ENCODE measurements around the gene AOPEP.
A peak's percentile ranks its signal among the peaks of the same experiment; 100 is the strongest.

Gene AOPEP

DNA sequence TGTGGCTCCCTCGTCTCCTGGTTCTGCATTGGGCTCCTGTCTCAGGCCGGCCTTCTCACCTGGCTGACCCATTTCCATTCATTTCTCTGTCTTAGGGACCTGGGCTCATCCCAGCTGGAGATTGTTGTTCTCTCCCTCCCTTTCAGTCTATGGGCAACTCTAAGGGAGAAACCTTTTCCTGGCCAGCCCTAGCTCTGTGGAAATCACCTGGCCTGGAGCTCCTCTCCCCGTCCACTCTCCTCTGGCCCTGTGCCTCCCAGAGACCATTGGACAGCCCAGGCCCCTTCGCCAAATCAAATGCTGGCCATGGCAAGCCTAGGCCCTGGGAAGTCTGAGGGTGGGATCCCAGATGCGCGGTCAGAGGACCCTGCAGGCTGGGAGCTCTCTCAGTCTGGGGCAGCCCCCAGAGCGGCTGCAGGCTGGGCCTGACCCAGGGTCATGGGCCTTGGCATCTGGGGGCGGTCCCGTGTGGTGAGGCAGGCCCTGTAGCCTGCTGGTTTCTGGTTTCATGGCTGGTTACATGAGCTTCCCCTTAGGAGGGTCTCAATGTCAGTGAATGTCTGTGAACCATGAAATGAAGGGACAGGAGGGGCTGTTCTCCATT lies 253.5 kb downstream of the AOPEP start:
- no peak for DNase-seq

DNA sequence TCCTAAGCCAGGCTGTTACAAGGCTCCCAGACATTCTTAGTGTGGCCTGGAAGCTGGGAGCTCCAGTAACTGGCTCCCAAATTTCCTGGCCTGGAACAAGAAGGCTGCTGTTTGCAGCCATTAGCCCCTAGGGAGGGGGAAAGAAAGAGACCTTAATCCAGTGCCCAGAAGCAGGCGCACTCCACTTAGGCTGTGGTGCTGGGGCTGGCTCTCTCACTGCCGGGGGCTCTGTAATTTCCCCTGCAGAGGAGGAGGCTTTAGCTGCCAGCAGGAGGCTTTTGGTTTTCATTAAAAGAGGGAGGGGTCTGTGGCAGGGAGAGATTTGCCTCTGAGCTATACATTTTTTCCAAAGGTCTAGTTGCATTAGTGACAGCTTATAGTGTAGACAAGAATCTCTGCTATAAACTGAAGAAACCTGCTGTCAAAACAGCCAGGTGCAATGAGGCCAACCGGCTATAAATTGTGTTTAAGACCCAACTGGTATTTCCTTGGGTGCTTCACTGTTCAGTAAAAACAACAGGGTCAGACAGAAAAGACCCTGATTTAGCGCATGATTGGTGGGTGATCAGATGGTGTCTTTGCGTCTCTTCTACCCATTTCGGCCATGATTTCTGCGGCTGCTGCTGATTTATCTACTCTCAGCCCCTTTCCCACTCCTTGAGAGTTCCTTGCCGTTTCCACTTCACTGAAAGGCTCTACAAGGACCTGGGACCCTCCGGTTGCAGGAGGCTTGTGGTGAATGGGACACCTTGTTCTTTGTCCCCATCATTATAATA lies 254.6 kb downstream of the AOPEP start:
- no peak for DNase-seq

DNA sequence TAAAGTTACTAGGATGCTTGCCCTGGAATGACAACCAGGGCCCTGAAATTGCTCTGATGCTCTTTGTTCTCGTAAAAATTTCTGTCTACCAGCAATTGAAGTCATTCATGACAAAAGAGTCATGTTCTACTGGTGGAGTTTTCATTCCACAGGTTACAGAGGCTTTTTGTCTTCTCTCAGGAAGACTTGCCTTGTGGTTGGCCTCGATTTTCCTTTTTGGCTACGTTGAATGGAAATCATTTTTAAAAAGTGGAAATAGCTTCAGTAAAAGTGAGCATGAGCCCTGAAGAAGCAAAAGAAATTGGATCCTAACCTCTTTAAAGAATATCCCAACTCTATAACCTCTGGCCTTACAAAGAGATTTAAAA lies 255.2 kb downstream of the AOPEP start:
- DNase-seq = no peak

DNA sequence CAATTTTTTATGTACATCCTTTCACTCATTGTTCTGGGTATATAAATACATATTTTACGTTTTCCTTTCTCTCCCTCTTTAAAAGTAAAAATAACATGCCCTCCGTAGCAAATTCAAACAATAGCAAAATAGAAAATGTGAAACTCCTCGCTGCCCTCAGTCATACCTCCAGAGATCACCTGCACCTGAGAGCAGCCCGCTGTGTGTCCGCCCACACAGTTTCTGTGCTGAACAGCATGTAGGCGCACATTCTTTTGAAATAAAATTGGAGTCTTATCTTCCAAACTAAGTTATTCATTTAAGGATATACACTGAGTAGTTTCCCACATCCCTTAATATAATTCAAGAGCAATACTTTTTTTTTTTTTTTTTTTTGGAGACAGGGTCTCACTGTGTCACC lies 255.7 kb downstream of the AOPEP start:
- no peak for DNase-seq

DNA sequence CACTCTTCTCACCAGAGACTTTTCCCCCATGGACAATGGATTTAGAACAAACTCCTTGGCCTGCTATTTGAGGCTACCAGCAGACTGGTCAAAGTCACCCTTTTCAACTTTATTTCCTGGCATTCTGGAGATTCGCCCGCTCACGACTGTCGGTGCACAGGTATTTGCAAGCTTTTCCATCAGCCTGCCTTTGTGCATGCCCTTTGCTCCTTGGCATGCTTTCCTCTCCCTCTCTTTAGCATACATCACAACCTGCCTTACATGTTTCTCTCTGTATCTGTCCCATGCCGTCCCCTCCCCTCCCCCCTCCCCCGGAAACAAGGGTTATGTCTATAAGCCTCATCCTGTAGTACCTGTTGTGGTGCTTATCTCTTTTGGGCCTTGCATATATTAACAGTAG lies 257.1 kb downstream of the AOPEP start:
- no peak for DNase-seq

DNA sequence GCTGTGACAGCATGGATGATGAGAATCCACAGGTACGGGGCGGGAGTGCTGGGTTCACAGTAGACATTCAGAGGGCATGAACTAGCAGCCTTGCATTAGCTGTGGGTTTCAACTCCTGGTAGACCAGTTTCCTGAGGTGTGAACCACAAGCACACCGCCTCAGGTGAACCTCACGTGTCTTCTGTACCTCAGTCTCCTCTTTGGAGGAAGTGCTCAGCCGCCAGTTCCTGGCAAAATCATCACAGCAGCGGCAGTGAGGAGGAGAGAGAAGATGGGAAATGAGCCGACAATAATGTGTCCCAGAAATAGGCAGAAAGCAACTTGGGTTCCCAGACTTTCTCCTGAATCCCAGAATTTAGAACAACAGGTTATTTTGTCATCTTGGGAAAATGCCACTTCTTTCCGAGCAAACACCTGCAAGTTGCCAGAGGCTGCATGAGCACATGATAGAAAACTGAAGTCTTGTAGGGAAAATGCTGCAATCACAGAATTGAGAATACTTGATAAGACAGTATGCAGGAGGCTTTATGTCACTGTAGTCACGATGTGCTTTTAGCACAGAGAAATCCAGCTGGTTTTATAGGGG lies 258.5 kb downstream of the AOPEP start:
- DNase-seq = no peak

DNA sequence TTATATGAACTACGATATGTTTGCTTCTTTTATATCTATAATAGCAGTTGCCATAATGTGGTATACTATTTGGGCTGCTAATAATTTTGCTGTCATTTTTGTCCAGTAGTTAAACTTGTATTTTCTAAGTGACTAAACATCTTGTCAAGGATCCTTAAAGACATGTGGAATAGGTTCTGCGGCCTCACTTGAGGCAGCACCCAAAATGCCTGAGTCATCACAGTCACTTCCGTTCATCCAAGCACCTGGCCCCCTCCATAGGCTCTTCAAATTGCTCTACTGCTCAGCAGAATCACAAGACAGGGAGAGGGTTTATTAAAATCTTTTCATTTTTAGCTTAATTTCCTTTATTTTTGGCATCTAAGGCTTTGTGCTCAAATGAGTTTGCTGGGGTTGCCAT lies 259.1 kb downstream of the AOPEP start:
- no peak for DNase-seq

DNA sequence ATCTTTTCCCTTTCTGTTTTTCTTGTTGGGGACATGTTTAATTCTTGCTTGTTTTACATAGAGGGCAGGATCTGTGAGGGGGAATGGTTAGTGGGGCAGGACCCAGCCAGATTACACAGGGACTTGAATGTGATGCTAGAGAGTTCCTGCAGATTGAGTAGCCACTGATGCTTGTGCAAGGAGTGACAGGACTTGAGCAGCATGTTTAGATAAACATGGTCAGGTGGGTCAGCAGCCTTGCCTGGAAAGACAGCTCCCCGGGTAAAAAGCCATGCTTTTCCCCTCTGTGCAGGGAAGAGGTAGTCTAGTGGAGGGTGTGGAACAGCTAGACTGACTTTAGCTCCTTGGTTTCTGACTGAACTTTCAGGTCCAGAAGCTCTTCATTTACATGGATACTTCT lies 261.2 kb downstream of the AOPEP start:
- DNase-seq = no peak

DNA sequence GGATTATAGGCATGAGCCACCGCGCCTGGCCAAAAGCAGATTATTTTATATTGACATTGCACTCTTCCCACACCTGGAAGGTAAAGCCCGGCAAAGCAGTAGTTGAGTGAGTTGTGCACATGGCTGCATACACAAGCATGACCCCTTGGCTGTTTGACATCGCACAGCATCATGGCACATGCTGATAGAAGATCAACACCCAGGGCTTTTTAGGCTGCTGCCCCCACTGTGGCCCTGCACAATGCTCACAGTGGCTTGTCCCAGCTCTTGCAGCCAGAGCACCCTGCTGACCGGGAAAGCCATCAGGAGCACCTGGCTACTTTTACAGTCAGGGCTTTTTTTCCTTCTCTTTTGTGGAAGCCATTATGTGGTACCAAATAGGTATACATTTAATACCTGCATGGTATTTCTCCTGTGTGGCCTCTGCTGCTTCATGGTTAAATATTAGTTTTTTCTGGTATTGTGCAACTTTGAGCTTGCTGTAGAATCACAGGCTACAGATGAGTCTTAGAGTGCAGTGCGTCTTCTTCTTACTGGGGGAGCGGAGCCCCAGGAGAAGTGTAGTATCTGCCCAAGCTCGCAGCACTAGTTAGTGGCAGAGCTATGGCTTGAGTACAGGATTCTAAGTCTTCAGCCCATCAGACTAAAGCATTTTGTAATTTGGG lies 264.5 kb downstream of the AOPEP start:
- DNase-seq = no peak

DNA sequence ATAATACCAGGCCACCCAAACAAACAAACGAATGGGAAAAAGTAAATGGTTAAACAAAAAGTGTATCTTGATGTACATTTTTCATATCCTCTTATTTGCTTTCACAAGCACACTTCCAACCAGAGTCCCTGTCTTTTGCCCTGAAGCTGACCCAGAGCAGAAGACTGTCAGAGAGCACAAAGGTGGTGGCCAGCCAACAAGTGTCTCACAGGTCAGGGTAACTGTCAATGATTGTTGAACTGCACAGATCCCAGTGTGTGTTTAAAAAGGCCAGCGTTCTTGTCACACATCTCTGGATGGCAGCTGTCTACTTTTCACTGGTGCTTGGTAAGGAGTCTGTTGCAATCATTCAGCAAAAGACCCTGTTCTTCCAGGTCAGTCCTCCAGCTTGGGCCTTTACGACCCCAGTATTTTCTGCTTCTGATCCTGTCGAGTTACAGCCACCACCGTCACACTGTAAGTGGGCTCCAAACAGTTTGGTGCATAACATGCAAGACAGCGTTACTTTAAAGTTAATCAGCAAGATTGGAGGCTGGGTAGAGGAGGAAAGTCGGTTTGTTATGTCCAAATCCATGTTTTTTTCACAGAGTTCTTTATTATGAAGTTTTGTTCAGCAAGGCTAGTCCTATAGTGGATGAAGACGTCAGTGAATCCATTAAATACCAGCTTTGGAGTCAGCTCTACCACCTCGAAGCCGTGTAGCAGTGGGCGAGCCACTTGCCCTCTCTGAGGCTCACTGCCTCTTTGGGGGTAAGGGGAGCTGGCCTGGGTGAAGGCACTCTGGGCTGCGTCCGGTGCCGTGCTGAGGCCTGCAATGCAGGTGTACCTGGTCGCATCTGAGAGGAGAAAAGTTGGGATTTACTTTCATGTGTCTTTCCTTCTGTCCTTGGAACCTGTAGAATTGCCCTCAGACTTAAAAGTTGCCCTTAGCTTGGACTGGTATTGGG lies 265.7 kb downstream of the AOPEP start:
- no peak for DNase-seq

DNA sequence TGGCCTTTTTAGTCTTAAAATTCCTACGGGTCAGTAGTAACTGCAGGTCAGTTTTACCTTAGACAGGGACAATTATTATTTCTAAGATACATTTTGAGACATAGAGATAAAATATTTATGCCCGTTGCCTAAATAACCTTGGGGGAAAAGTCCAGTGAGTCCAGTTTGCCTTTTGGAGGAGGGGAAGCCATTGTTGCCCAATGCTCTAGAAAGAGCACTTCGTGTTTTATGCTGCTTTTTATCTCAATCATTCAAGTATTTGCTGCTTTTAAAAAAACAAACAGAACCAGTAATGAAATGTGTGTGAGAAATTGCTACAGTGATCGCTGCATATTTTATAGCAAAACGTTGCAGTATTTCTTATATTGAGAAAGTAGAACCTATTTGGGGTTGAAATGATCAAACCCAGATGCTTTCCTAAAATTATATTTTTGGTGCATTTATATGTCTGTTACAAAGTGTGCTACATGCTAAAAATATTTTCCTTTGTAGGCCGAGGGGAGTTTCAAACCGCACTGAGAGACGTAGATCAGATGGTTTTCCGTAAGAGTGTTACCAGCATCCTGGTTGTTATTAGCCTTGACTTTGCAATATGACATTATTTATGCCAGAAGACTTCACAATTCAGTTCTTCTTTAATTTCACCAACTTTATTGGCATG lies 266.8 kb downstream of the AOPEP start:
- DNase-seq = no peak

DNA sequence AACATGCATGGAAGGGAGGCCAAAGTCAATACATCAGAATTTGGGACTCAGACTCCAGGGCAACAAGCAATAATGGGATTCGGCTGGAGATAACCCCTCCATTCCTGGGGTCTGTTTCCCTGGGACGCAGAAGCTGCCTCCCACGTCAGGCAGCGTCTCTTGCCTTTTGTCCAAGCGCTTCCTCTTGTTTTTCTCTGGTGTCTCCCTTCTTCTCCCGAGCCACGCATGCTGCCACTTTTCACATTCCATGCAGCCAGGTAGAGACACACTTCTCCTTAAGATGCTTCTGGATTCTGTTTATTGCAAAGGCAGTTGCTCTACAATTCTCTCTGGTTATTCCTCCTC lies 267.3 kb downstream of the AOPEP start:
- DNase-seq = no peak

DNA sequence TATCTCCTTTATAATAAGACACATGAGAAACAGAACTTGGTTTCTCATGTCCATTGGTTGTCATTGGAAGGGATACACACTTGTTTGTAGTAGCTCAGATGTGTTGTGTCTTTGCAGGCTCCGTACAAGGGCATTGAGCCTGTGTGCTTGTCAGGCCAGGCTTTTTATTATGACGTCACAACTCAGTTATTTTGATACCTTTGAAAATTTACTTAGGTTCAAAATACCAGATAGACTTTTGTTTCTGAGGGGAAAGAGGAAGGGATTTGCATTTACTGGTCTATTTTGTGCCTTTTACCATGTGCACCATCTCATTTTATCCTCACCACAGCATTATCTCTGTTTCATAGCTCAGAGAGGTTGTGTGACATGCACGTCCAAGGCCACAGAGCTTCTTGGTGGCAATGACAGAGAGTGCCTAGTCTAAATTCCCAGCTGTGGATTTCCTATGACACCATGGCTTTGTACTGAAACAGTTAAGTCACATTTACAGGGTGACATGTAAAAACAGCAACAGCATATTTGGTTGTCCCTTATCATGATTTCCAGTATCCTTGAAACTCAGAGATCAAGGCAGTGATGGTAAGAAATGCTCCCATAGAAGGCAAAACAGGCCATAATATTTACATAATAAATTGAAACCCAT lies 268.7 kb downstream of the AOPEP start:
- DNase-seq = no peak

DNA sequence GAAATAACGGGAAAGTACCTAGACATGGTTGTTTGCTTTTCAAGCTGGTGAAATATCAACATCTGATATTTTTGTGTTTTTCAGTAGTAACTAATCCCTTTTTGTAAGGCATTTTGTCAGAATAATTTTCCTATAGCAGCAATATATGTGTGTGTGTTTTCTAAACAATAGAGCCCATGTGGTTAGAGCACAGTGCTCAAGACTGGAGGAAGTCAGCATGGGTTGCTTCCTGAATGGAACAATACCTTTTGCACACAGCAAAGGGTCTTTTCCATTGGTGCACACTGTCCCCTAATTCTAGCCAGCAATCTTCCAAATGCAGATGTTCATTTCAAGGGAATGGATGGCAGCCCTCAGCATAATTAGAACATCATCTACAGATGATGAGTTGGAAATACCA lies 270.1 kb downstream of the AOPEP start:
- DNase-seq = no peak

DNA sequence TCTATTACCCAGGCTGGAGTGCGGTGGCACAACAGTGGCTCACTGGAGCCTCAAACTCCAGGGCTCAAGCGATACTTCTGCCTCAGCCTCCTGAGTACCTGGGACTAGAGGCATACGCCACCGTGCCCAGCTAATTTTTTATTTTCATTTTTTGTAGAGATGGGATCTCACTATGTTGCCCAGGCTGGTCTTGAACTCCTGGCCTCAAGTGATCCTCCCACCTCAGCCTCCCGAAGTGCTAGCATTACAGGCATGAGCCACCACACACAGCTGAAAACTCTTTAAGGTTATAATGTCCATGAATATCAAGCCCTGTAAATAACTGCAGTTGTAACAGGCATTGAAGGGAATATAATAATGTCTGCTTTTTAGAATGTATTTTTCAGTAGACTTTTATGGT lies 271.2 kb downstream of the AOPEP start:
- DNase-seq = no peak

DNA sequence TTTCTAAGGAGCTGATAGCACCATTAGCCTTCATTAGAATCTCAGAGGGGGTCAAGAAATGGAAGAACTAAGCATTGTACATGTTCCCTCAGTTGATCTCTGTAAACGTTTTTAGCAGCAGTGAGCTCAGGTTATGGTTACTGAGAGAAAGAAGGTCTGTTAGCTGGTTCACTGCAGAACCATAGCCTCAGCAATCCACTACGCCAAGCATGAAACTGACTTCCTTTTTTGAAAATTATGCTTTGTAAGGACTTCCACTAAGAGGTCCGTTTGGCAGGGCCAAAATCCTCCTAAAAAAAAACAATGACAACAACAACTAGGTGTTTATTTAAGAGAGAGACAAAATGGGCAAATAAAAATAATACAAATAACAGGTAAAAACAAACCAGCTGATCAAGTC lies 273.3 kb downstream of the AOPEP start:
- no peak for DNase-seq

DNA sequence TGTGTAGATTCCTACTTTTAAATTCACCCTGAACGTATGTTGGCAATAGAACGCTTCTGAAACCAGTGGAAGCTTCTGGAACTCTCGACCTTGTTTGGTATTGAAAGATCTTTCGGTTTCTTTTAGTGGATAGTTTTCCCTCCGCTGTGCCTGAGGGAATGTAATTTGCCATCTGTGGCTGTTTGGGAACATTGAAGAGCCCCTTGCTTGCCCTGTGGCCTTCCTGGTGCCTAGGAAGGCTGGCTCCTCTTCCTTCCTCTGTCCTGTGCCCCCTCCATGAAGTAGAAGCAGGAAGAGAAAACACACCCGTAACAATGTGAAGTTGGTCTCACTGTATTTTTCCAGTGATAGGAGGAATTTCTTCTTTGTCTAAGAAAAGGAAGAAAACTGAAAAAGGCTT lies 274.3 kb downstream of the AOPEP start:
- no peak for DNase-seq

DNA sequence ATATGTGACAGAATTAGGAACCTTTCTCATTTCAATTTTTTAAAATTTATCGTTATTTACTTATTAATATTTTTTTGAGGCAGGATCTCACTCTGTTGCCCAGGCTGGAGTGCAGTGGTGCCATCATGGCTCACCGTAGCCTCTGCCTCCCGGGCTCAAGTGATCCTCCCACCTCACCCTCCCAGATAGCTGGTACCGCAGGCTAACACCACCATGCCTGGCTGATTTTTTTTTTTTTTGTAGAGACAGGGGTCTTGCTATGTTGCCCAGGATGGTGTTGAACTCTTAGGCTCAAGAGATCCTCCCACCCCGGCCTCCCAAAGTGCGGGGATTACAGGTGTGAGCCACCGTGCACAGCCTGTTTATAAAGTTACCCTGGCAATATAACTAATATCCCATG lies 275.2 kb downstream of the AOPEP start:
- no peak for DNase-seq

DNA sequence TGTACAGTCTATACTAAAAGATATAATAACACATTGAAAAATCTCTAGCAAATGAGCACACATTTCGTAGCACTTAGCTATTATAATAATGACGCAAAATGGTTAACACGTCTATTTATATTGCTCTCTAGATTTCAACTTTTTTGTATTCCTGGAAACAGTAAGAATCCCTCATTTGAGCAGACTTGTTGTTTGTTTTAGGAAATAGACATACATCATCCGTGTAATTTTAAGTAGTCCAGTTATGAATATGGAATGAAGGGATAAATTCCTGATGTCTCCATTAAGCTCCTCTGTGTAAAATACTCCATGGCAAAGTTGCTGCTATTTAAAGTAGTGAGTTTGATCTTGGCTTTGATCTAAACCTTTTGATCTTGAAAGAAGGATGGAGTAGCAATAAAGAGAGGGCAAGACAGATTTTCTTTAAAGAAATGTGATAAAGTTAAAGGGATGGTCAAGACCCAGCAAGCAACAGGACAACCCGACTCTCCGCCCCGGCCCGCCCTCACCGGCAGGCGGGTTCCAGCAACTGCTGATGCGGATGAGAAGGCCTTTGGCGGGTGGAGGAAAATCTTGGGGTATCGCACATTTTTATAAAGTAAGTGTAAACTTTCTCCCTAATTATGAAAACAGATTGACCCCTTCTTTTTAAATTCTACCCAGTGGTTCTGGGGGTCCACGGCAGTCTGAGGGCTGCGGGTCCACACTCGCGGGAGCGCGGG lies 277.4 kb downstream of the AOPEP start:
- peak; percentile 21 to 36 for DNase-seq

DNA sequence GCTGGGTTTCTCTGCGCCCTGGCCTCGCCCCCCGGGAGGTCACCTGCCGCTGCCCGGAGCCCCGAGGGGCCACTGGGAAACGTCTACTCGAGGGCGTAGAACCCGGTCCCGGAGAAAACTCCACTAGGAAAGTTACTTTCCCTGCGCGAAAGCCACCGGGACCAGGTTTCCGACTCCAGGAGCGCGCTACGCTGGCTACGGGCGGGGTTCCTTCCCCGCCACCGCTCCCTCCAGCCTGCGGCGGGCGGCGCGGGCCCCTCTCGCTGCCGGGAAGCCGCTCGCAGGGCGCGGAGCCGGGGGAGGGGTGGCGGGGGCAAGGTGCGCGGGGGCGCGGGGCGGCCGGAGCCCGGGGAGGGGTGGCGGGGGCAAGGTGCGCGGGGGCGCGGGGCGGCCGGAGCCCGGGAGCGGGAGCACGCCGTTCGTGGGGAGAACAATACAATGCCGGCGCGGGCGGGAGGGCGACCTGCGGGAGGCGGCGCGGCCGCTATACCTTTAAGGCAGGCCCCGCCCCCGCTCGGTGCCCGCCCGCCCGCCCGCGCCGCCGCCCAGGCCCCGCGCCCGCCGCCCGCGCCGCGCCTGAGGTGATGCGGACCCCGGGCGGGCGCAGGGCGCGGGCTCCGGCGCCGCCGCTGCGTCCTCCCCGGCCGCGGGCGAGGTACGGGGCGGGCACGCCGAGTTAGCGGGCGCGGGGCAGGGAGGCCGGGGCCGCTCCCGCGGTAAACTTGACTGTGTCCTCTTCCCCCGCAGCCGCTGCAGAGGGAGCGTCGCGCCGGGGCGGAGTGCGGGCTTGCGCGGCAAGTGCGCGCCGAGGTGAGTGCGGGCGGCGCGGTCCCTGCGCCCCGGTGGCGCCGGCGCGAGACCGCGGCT lies 278.1 kb downstream of the AOPEP start:
- DNase-seq = peak; percentile 41 to 52
